GM19239 (cell line): ENCODE data around the gene P3H4.

Experiments used
- DNase-seq: peaks from one replicate; pipeline ENCODE4 v3.0.0; 2011; ENCODE audit warnings: low spot score; ENCODE audit not compliant: insufficient read length
- FAIRE-seq: peaks from 2 replicates; lab custom pipeline; 2011; peaks lifted over from hg19 to GRCh38; lab: Jason Lieb, UNC

Gene P3H4

DNA sequence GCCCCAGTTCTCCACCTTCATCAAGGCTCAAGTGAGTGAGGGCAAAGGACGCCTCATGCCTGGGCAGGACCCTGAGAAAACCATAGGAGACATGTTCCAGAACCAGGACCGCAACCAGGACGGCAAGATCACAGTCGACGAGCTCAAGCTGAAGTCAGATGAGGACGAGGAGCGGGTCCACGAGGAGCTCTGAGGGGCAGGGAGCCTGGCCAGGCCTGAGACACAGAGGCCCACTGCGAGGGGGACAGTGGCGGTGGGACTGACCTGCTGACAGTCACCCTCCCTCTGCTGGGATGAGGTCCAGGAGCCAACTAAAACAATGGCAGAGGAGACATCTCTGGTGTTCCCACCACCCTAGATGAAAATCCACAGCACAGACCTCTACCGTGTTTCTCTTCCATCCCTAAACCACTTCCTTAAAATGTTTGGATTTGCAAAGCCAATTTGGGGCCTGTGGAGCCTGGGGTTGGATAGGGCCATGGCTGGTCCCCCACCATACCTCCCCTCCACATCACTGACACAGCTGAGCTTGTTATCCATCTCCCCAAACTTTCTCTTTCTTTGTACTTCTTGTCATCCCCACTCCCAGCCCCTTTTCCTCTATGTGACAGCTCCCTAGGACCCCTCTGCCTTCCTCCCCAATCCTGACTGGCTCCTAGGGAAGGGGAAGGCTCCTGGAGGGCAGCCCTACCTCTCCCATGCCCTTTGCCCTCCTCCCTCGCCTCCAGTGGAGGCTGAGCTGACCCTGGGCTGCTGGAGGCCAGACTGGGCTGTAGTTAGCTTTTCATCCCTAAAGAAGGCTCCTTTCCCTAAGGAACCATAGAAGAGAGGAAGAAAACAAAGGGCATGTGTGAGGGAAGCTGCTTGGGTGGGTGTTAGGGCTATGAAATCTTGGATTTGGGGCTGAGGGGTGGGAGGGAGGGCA is 10.7 kb upstream of the P3H4 start:
- DNase-seq: no peak
- no peak for FAIRE-seq

DNA sequence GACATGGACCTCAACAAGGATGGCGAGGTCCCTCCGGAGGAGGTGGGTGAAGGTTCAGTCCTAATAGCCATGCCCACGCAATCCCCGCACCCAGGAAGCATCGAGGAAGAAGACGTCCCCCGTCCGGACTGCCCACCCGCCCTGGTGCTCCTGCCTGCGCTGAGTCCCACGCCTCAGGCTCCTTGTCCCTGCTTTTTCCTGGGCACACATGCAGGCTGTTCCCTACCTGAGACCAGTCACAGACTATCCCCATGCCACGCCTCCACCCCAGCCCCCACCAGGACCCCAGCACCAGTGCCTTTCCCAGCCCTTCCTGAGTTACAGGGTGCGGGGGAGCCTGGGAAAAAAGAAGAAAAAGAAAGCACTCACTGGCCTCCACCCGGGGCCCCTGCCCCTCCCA is 10.0 kb upstream of the P3H4 start:
- FAIRE-seq (no peak), DNase-seq (no peak)

DNA sequence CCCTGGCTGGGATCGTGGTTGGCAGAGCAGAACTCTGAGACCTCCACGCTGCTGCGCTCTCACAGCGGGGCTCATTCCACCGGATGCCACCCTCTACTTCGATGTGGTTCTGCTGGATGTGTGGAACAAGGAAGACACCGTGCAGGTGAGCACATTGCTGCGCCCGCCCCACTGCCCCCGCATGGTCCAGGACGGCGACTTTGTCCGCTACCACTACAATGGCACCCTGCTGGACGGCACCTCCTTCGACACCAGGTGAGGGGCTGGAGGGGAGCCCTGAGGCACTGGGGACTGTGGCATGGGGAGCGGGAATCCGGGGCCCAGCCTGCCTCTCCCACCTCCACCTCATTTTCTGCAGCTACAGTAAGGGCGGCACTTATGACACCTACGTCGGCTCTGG is 6.3 kb upstream of the P3H4 start:
- DNase-seq (no peak), FAIRE-seq (no peak)

- FAIRE-seq: no peak
- DNase-seq: no peak
These were observed 5.0 kb upstream of the P3H4 start for GRCh38 chr17:41816637-41817320.

DNA sequence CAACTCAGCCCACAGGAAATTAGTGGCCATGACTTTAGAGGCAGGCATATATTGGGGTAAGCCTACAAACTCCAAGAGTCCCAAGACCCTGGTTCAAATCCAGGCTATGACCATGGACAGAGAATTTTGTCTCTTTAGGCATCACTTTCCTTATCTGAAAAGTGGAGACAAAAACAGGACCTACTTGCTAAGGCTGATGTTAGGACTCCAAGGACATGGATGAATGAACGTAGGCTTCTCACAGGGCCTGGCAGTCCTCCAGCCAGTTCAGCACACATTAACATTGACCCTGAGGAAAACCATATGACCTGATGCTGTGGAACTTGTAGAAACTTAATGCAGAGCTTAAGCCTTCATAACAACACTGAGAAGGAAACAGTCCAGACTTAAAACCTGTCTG is 2.4 kb upstream of the P3H4 start:
- FAIRE-seq: no peak

GRCh38 chr17:41813699-41814124 is 2.0 kb upstream of the P3H4 start:
- DNase-seq: no peak
- FAIRE-seq: no peak

More for the DNA sequence above, 2.4 kb upstream of the P3H4 start:
- DNase-seq: no peak

GRCh38 chr17:41813152-41813680 is 1.5 kb upstream of the P3H4 start:
- no peak for DNase-seq
- FAIRE-seq: no peak

GRCh38 chr17:41812381-41813151 is 817 bp upstream of the P3H4 start, which contains the start of gene FKBP10:
Gene FKBP10, plus strand, starts transcription at chr17:41813004. Its CDS starts 31 bp downstream, at chr17:41813035.
- FAIRE-seq (no peak), DNase-seq (peak; percentile 41)

GRCh38 chr17:41810659-41811548 is 845 bp downstream of the P3H4 start:
- FAIRE-seq (no peak), DNase-seq (no peak)

DNA sequence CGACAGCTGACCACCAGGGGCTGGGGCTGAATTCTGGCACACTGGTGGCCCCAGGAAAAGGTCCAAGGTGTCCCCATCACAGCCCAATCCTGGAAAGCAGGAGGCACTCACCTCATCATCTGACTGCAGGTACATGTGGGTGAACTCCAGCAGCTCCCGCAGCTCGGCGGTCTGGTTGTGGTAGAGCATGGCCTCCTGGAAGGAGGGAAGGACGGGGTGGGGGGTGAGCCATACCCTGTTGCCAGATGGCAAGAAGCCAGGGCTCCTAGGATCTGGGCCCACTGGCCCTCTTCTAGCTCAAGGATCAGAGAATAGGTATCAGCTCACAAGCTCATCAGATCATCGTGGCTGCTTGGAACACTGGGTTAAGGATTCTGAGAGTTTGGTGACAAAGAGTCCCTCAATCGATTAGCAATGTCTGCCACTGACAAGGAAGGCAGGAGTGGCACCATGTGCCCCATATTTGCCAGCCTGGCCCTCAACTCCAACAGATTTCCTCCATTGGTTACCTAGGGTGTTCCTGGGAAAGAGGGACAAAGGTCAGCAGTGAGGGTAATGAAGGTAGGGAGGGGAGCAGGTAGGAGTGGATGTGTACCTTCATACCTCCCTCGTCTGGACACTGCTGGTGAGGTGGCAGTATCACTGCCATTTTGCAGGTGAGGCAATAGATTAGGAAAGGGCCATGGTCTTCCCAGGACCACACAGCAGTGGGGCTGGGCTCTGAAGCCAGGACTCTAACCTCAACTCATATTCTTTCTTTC is 4.9 kb downstream of the P3H4 start:
- FAIRE-seq (no peak), DNase-seq (no peak)

GRCh38 chr17:41803049-41804020 is 8.4 kb downstream of the P3H4 start:
- no peak for FAIRE-seq
- no peak for DNase-seq

GRCh38 chr17:41801374-41802271 is 10.1 kb downstream of the P3H4 start:
- DNase-seq (peak; percentile 86), FAIRE-seq (peak; percentile 77)

DNA sequence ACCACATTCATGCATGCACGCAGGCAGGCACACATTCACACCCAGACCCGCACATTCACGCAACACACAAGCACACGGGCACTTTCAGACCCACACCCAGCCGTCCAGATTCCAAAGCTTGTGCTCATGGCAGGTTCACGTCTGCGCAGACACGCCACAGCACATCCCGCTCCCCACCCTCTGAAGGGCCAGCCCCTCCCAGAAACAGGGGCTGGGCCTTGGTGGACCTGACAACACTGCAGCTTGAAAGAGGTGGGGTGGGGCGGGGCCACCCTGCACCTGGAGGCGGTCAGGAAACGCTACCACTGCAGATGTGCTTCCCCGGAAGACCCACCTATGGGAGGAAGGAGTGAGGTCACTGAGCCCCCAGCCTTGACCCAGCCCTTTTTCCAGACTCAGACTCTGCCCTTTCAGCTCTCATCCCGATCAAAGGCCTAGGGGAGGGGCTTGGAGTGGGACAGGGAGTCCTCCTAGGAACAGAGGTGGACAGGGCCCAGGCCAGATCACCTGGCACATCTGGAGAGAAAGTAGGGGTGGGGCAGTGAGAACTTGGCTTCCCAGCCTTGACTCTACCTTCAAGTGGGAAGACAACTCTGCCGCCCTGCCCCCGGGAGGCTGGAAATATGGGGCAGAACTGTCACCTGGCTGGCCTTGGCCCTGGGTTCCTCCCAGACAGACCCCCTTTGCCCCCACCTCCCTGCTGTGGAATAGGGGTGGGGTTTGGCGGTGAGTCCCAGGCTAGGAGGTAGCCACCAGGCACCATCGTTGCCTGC is 11.0 kb downstream of the P3H4 start:
- DNase-seq (no peak), FAIRE-seq (no peak)

DNA sequence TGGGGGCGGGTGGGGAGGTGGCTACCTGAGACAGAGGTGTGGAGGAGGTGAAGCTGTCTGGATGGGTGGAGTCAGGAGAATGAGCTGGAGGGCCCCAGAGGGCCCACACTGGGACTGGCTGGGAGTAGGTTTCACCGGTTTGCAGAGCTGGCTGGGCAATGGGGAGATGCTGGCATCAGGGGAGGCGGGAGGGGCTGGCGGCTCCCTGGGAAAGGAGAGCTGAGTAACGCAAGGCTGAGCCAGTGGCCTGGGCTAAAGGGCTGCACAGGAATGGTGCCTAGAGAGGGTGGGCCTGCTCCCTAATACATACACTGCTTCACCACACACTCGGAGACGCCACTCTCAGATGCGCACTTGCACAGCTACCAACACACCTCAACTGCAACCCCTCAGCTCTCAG is 12.4 kb downstream of the P3H4 start:
- FAIRE-seq (no peak), DNase-seq (no peak)

DNA sequence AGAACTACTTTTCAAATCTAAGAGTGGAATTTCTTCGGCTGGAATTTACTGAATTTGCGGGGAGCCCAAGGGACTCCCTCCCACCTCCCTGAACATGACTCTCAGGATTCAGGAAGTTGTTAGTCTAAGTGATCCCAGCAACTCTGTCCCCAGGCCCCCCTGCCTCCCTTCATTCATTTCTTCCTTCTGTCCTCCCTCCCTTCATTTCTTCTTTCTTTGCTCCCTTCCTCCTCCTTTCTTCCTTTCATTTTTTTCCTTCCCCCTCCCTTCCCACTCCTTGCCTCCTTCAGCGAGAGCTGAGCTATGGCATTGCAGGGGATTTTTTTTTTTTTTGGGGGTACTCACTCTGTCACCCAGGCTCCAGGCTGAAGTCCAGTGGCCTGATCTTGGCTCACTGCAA is 14.4 kb downstream of the P3H4 start:
- DNase-seq (no peak), FAIRE-seq (no peak)
